ENCODE data around the gene SLC35G4. TPM values are rescaled to one million over a fixed set of nuclear protein-coding genes. Genes with fewer than 3 reads are reported as not detected.
"Not testable (repeated sequence)": the region's sequence is repeated elsewhere in the genome, so short reads cannot be mapped to it uniquely, and the experiment has no call there.

The SLC35G4 gene
- total RNA-seq, 1 experiment from 2014 or later = not detected

- not testable (repeated sequence) for H3K4me3 Mint-ChIP-seq; H3K27me3 Mint-ChIP-seq (ENCODE audit: low read depth); H3K27me3 ChIP-seq (ENCODE audit: insufficient read depth, low read length); H3K36me3 Mint-ChIP-seq (ENCODE audit: insufficient read depth in 1 of 3, low read depth in 3 of 3); H3K4ac ChIP-seq (ENCODE audit: low read depth, low read length); H4K20me1 ChIP-seq (ENCODE audit: control insufficient read depth, insufficient read depth, insufficient read length); H3K4me2 ChIP-seq (ENCODE audit: insufficient read depth, insufficient read length, low read length); H3K56ac ChIP-seq (ENCODE audit: insufficient read length, low read depth, low read length); H2BK12ac ChIP-seq (ENCODE audit: insufficient read length, low read depth, low read length); H4K91ac ChIP-seq (ENCODE audit: insufficient read length, low read depth, low read length); H3K27ac Mint-ChIP-seq; H3T11ph ChIP-seq (ENCODE audit: low read length); H2BK120ac ChIP-seq (ENCODE audit: low read depth, low read length, poor library complexity, severe bottlenecking); H3K23ac ChIP-seq (ENCODE audit: insufficient read length, low read depth, low read length); H3K79me2 ChIP-seq (ENCODE audit: insufficient read depth, low read length); H4K5ac ChIP-seq (ENCODE audit: insufficient read length, low read depth, low read length); H2AFZ ChIP-seq (ENCODE audit: low read length); H3K18ac ChIP-seq (ENCODE audit: insufficient read length, low read depth, low read length); H2BK5ac ChIP-seq (ENCODE audit: insufficient read length, low read length); H3K23me2 ChIP-seq (ENCODE audit: insufficient read length, low read depth, low read length, poor library complexity, severe bottlenecking); H2BK20ac ChIP-seq (ENCODE audit: low read depth, low read length, poor library complexity, severe bottlenecking); H2AK5ac ChIP-seq (ENCODE audit: insufficient read length, low read length); H2BK15ac ChIP-seq (ENCODE audit: low read depth, low read length); H3K27ac ChIP-seq (ENCODE audit: insufficient read length, low read depth, low read length); H3K9ac ChIP-seq (ENCODE audit: extremely low read depth, insufficient read length, low read length); H3K9me3 ChIP-seq (ENCODE audit: control insufficient read depth, low read depth, low read length); H3K4me1 ChIP-seq (ENCODE audit: insufficient read depth, low read length); H3K4me1 Mint-ChIP-seq; H3K79me1 ChIP-seq (ENCODE audit: insufficient read depth, low read depth, low read length, poor library complexity, severe bottlenecking); H4K8ac ChIP-seq (replicated peaks; ENCODE audit: insufficient read length, low read depth, low read length); H3K14ac ChIP-seq (ENCODE audit: insufficient read depth, low read length)
- peaks cover 17 to 22% of the 10 kb centered on the region in 2 experiments for H3K9me3 Mint-ChIP-seq
- DNase-seq = peak; percentile 7
- no CpG with 5 or more reads among the region's 23 CpGs for WGBS (ENCODE audit: extremely low coverage, insufficient read length, low lambda C conversion rate)
Measured at GRCh38 chr18:11647310-11647709, 37.9 kb downstream of the SLC35G4 start.

GRCh38 chr18:11647804-11648203 is 38.4 kb downstream of the SLC35G4 start:
- H3K14ac ChIP-seq (ENCODE audit: insufficient read depth, low read length); H3K27me3 ChIP-seq (ENCODE audit: insufficient read depth, low read length); H3K23ac ChIP-seq (ENCODE audit: insufficient read length, low read depth, low read length); H3K4me1 ChIP-seq (ENCODE audit: insufficient read depth, low read length); H2BK120ac ChIP-seq (ENCODE audit: low read depth, low read length, poor library complexity, severe bottlenecking); H2AK5ac ChIP-seq (ENCODE audit: insufficient read length, low read length); H3K4me1 Mint-ChIP-seq; H3K4ac ChIP-seq (ENCODE audit: low read depth, low read length); H4K91ac ChIP-seq (ENCODE audit: insufficient read length, low read depth, low read length); H4K8ac ChIP-seq (replicated peaks; ENCODE audit: insufficient read length, low read depth, low read length); H4K20me1 ChIP-seq (ENCODE audit: control insufficient read depth, insufficient read depth, insufficient read length); H3K27ac ChIP-seq (ENCODE audit: insufficient read length, low read depth, low read length); H2BK20ac ChIP-seq (ENCODE audit: low read depth, low read length, poor library complexity, severe bottlenecking); H2AFZ ChIP-seq (ENCODE audit: low read length); H3K18ac ChIP-seq (ENCODE audit: insufficient read length, low read depth, low read length); H3K9me3 ChIP-seq (ENCODE audit: control insufficient read depth, low read depth, low read length); H2BK15ac ChIP-seq (ENCODE audit: low read depth, low read length); H3K9ac ChIP-seq (ENCODE audit: extremely low read depth, insufficient read length, low read length); H2BK5ac ChIP-seq (ENCODE audit: insufficient read length, low read length); H3K27me3 Mint-ChIP-seq (ENCODE audit: low read depth); H3K4me3 Mint-ChIP-seq; H3K4me2 ChIP-seq (ENCODE audit: insufficient read depth, insufficient read length, low read length); H2BK12ac ChIP-seq (ENCODE audit: insufficient read length, low read depth, low read length); H3K23me2 ChIP-seq (ENCODE audit: insufficient read length, low read depth, low read length, poor library complexity, severe bottlenecking); H3K79me1 ChIP-seq (ENCODE audit: insufficient read depth, low read depth, low read length, poor library complexity, severe bottlenecking); H3K79me2 ChIP-seq (ENCODE audit: insufficient read depth, low read length); H4K5ac ChIP-seq (ENCODE audit: insufficient read length, low read depth, low read length); H3K27ac Mint-ChIP-seq; H3K56ac ChIP-seq (ENCODE audit: insufficient read length, low read depth, low read length); H3T11ph ChIP-seq (ENCODE audit: low read length); H3K36me3 Mint-ChIP-seq (ENCODE audit: insufficient read depth in 1 of 3, low read depth in 3 of 3): not testable (repeated sequence)
- H3K9me3 Mint-ChIP-seq = peaks cover 17 to 22% of the 10 kb centered on the region in 2 experiments
- peak; percentile 22 for DNase-seq
- WGBS (ENCODE audit: extremely low coverage, insufficient read length, low lambda C conversion rate) = no CpG with 5 or more reads among the region's 26 CpGs
